DOHH2 (cell line): Measurements from ENCODE around the gene CPA5.

Experiments used
- H3F3A ChIP-seq: fragments of 200-600 bp; sonication (generic), shearing (Covaris generic); 2 replicates; pipeline ENCODE4 v1.6.0; 2016; ENCODE audit warnings: antibody characterized with exemption, mild to moderate bottlenecking; ENCODE audit not compliant: control insufficient read depth, insufficient read depth
- H3K27ac ChIP-seq: fragments of 200-600 bp; sonication (generic); 2 replicates; pipeline ENCODE4 v1.5.1; 2014; ENCODE audit warnings: low read depth, mild to moderate bottlenecking, low read length, moderate library complexity
- H3K27me3 ChIP-seq: fragments of 200-600 bp; sonication (generic); 2 replicates; pipeline ENCODE4 v1.6.1; 2014; ENCODE audit warnings: mild to moderate bottlenecking, low read length, mixed read lengths; ENCODE audit not compliant: control insufficient read depth
- H3K36me3 ChIP-seq: fragments of 200-600 bp; sonication (generic); 2 replicates; pipeline ENCODE4 v1.6.1; 2014; ENCODE audit warnings: mild to moderate bottlenecking, low read length, moderate library complexity, mixed read lengths; ENCODE audit not compliant: control insufficient read depth
- H3K4me1 ChIP-seq: fragments of 200-600 bp; sonication (generic); 2 replicates; pipeline ENCODE4 v1.6.1; 2014; ENCODE audit warnings: mild to moderate bottlenecking, low read length, mixed read lengths; ENCODE audit not compliant: control insufficient read depth
- H3K4me2 ChIP-seq: fragments of 200-600 bp; sonication (generic); 2 replicates; pipeline ENCODE4 v1.6.0; 2014; ENCODE audit warnings: mild to moderate bottlenecking, low read length, moderate library complexity
- H3K4me3 ChIP-seq: fragments of 200-600 bp; sonication (generic); 2 replicates; pipeline ENCODE4 v1.5.1; 2014; ENCODE audit warnings: mild to moderate bottlenecking, low read length, mixed read lengths
- H3K79me2 ChIP-seq: fragments of 200-600 bp; sonication (generic); 2 replicates; pipeline ENCODE4 v1.6.1; 2014; ENCODE audit warnings: mild to moderate bottlenecking, low read length, mixed read lengths; ENCODE audit not compliant: control insufficient read depth
- H3K9me2 ChIP-seq: fragments of 200-600 bp; sonication (generic); replicated peaks from 2 replicates; pipeline ENCODE4 v1.6.1; 2014; ENCODE audit warnings: mild to moderate bottlenecking, low read length, mixed read lengths; ENCODE audit not compliant: control insufficient read depth
- H3K9me3 ChIP-seq: fragments of 200-600 bp; sonication (generic); 2 replicates; pipeline ENCODE4 v1.6.1; 2014; ENCODE audit warnings: antibody characterized with exemption, low read length, mixed read lengths; ENCODE audit not compliant: control insufficient read depth, insufficient read depth
- H4K20me1 ChIP-seq: fragments of 200-600 bp; sonication (generic); 2 replicates; pipeline ENCODE4 v1.6.0; 2014; ENCODE audit warnings: low read depth, mild to moderate bottlenecking, antibody characterized with exemption, low read length, moderate library complexity; ENCODE audit not compliant: control insufficient read depth, insufficient read depth
- CTCF ChIP-seq: fragments of 200-600 bp; sonication (generic); IDR thresholded peaks from one replicate; pipeline ENCODE4 v1.5.1; 2014; ENCODE audit warnings: antibody characterized with exemption, mild to moderate bottlenecking, low read depth, low read length; ENCODE audit not compliant: poor library complexity, severe bottlenecking
- EZH2phosphoT487 ChIP-seq: fragments of 200-600 bp; sonication (generic); IDR thresholded peaks from 2 replicates; pipeline ENCODE4 v1.6.1; 2017; ENCODE audit warnings: borderline replicate concordance, mild to moderate bottlenecking, antibody characterized with exemption, low read length, moderate library complexity, mixed read lengths

The CPA5 gene

GRCh38 chr7:130384371-130384801, 39.8 kb downstream of the CPA5 start:
- H3K79me2 ChIP-seq: no peaks in the 10 kb centered on the region
- H3K4me2 ChIP-seq: no peak overlapping the region
- H3K9me3 ChIP-seq: no peaks in the 10 kb centered on the region

GRCh38 chr7:130384841-130385599, 40.4 kb downstream of the CPA5 start:
- Histone ChIP-seq H3K4me2 (no peak overlapping the region), H3K36me3 (no peaks in the 10 kb centered on the region), H3K9me2 (no peaks in the 10 kb centered on the region), H4K20me1 (no peaks in the 10 kb centered on the region), H3K4me1 (no peaks in the 10 kb centered on the region), H3K79me2 (no peaks in the 10 kb centered on the region), H3K4me3 (no peak overlapping the region), H3K9me3 (no peaks in the 10 kb centered on the region), H3K27ac (no peak overlapping the region), H3F3A (no peaks in the 10 kb centered on the region), H3K27me3 (no peaks in the 10 kb centered on the region)
- TF ChIP-seq EZH2phosphoT487 (no peak), CTCF (no peak)

More at GRCh38 chr7:130384371-130384801, 39.8 kb downstream of the CPA5 start:
- Histone ChIP-seq H3F3A (no peaks in the 10 kb centered on the region), H3K27me3 (no peaks in the 10 kb centered on the region), H3K36me3 (no peaks in the 10 kb centered on the region), H3K4me3 (no peak overlapping the region), H4K20me1 (no peaks in the 10 kb centered on the region), H3K27ac (no peak overlapping the region), H3K4me1 (no peaks in the 10 kb centered on the region), H3K9me2 (no peaks in the 10 kb centered on the region)
- no peak for TF ChIP-seq CTCF
- TF ChIP-seq EZH2phosphoT487: no peak

GRCh38 chr7:130385600-130386066, 41.0 kb downstream of the CPA5 start:
- Histone ChIP-seq H3K79me2 (no peaks in the 10 kb centered on the region), H3K9me3 (no peaks in the 10 kb centered on the region), H3K27ac (no peak overlapping the region), H3K36me3 (no peaks in the 10 kb centered on the region), H3K4me2 (no peak overlapping the region), H3K4me1 (no peaks in the 10 kb centered on the region), H4K20me1 (no peaks in the 10 kb centered on the region), H3F3A (no peaks in the 10 kb centered on the region), H3K27me3 (no peaks in the 10 kb centered on the region), H3K9me2 (no peaks in the 10 kb centered on the region), H3K4me3 (no peak overlapping the region)
- TF ChIP-seq CTCF (no peak), EZH2phosphoT487 (no peak)
